Measurements from ENCODE around the gene MARF1.
"Not testable (repeated sequence)": the region's sequence is repeated elsewhere in the genome, so short reads cannot be mapped to it uniquely, and the experiment has no call there.

The MARF1 gene

DNA sequence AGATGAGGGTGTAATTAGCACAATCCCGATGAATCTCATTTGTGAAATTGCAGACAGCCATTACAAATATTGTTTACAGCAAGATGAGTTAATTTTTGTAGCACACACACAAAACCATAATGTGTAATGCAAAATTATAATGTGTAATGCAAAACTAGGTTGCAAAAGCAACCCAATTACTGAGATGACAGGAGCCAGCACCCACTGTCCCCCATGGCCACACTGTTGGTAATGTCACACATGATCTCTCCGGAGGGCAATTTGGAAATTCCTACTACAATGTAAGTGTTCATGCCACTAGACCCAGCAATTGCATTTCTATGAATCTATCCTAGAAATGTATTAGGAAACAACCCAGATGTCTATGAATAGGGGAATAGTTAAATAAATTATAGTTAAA lies 76.9 kb downstream of the MARF1 start:
- no peak for DNase-seq

DNA sequence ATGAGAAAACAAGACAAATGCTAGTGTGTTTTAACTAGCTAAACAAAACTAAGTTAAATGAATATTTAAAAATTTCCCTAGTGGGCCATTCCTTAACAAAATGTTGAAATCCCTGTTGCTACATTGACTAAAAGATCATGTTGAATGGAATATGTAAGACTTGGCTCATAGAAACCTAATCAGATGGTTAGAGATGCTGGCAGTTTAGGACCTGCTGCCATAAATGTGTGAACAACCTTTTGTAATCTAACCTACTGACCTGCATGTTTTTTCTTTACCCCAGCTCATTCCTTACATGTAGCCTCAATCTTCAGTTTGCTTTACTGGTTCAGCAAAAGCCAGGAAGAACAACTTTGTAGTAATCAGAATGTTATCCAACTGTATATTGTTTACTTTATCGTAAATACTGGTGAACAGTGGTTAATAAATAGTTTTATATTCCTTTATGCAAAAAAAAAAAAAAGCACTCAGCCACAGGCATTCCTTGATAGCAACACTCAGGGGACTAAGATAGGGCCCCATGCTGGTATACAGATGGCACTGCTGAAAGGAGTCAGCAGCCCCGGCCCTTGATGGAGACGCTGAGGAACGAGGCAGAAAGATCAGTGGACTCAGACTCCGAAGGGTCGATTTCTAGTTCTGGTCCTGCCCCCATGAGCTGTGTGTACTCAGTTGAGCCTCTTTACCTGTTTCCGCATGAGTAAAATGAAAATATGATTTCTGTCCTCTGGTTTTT lies 78.2 kb downstream of the MARF1 start:
- no peak for DNase-seq

DNA sequence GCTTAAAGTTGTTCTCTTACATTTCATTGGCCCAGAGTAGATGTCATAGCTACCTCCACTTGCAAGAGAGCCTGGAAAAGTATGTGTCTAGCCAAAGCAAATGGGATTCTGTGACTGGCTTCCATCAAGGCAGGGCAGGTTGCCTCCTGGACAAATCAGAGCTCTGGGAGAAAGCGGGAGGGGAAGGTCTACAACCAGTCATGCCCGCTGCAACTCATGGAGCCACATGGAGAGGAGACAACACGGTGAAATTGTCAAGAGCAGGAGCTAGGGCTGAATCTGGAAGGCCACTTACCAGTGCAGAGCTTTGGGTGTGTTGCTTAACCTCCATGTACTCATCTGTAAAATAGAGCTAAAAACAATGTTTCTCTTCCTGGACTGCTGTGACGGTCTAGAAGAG lies 83.8 kb downstream of the MARF1 start:
- DNase-seq = no peak

DNA sequence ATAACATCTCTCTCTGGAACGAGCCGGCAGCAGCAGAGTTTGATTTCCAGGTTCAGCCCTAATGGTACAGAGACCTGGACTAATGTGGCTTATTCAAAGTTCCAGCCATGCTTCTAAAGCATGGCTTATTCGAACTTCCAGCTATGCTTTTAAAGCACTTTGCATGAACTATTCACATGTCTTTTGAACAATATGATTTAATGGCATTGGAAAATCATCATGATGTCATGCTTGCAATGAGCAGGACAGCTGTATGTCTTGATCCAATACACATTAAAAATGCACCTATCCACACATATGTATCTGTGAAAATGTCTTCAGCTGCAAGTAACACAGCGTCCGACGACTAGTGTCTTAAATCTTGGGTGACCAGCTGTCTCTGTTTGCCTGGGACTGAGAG lies 85.7 kb downstream of the MARF1 start:
- DNase-seq = no peak

DNA sequence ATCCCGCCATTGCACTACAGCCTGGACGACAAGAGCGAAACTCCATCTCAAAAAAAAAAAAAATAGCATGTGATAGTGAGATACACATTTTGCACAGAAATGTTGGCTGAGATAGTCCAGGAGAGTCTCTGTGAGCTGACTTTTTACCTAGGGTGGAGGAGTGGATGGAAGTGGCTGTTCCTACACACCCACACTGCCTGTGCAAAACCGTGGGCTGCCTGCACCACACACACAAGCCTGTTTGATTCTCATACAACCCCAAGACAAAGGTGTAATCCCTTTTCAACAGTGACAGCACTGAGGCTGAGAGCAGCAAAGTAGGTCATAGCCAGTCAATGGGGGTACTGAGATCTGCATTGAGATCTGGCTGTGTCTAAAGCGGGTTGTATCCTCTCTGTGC lies 86.8 kb downstream of the MARF1 start:
- DNase-seq = no peak

DNA sequence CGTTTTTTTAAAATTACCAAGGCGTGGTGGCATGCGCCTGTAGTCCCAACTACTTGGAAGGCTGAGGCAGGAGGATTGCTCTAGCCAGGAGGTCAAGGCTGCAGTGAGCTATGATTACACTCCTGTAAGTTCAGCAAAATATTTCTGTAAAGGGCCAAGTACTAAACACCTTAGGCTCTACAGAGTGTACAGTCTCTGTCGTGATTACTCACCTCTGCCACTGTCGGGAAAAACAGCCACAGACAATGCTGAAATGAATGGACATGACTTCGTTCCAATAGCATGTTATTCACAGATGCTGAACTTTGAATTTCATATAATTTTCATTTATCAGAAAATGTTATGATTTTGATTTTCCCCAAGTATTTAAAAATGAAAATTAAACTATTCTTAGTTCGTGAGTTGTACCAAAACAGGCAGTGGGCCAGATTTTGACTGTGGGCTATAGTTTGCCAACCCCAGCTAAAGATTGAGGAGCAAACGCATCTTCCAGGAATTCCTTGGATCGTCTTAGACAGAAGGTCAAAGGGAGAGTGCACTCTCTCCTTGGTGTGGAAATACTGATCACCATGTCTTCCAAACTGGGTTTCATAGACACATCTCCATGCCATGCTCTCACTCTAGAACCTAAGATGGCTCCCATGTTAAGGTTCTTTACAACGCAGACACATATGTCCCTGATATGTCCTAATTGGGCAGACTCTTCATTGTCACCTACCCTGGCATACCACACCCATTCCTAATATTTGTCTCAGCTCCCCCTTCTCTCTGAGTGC lies 89.5 kb downstream of the MARF1 start:
- DNase-seq = no peak

DNA sequence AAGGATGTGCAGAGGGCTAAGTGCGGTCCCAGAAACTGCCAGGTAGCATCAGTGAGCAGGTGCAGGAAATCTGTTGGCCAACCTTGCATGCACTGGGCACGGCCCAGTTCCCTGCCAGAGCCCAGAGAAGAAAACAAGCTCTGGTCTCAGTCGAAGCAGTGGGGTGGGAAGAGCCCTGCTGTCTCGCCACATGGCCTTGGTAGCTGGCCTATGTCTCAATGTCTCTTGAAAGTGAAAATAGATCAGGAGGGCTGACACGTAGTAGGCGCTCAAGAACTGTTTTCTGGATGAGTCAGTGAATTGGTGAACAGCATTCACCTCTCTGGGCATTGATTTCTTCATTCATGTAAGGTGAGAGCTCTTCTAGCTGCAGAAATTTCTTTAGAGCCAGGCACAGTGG lies 90.4 kb downstream of the MARF1 start:
- no peak for DNase-seq

DNA sequence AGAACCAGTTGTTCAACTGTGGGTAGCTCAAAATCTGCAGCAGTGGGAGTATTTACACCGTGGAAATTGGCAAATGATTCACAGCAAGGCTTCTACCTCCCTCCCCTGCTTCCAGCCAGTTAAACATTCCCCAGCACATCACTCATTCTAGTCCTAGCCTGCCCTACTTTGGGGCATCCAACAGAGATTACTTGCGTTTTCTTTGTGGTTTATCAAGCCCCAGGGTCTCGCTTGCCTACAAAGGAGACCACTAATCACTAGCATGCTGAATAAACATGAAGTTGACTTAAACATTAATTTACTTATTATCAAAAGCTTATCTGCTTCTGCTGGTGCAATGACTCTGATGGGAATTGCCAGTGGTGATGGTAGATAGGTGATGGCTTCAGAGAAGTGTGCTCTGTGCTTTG lies 94.5 kb downstream of the MARF1 start:
- DNase-seq = no peak

DNA sequence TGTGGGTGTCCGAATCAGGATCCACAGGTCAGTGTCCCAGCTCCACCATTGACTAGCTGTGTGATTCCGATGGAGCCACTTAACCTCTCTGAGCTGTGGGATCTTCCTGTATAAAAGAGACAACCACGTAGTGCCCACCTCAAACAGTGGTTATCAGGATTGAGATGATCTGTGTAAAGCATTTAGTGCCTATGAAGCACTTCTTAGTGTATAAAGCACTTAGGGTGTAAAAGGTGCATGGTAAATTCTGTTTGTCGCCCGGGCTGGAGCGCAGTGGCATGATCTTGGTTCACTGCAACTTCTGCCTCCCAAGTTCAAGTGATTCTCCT lies 95.2 kb downstream of the MARF1 start:
- DNase-seq = no peak

DNA sequence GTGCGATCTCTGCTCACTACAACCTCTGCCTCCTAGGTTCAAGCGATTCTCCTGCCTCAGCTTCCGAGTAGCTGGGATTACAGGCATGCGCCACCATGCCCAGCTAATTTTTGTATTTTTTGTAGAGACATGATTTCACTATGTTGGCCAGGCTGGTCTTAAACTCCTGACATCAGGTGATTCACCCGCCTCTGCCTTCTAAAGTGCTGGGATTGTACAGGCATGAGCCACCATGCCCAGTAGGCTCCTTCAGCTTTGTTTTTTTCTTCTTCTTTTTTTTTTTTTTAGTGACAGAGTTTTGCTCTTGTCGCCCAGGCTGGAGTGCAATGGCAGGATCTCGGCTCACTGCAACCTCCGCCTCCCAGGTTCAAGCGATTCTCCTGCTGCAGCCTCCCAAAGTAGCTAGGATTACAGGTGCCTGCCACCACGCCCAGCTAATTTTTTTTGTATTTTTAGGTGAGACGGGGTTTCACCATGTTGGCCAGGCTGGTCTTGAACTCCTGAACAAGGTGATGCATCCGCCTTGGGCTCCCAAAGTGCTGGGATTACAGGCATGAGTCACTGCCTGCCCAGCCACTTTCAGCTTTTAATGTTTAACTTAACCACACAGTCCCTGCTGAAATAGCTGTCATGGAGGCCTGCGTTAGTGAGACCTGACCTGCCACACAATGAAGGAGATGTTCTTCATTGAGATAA lies 95.7 kb downstream of the MARF1 start:
- not testable (repeated sequence) for DNase-seq

DNA sequence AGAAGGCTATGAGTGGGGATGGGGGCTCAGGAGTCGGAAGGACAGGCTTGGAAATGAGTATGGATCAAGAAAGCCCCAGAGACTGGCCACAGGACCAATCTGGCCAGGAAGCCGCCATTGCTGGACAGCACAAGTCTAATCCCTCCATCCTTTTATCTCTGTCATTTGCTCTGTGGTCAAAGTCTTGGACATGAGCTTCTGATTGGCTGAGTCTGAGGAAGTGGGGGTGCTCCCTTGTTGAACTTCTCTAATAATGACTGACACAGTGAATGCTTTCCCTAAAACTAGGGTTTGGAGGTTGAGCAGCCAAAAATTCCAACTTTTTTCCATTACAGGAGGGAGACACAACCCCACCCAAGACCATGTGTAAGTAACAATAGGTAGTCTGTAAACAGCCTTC lies 97.4 kb downstream of the MARF1 start:
- DNase-seq = no peak

DNA sequence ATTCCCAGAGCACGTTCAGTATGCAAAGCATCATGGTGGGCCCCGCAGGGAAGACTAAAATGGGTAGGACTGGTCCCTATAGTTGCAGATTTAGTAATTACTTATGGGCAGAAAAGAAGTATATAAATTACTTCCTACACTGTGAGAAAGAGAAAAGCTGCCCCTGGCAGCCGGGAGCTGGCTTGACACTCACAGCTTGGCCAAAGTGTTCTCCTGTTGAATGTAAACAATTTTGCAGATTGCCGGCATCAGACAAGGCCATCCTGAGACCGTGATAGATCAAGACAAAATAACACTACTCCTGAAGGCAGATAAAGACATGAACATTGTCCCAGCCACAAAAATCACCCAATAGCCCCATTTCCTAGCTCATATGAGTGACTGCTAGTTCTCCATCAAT lies 98.5 kb downstream of the MARF1 start:
- no peak for DNase-seq
